Lower leg skin (tissue), 3 donors: ENCODE measurements around the gene POTEE.
"Not testable (repeated sequence)": the region's sequence is repeated elsewhere in the genome, so short reads cannot be mapped to it uniquely, and the experiment has no call there.

ENCODE experiments used
- CTCF ChIP-seq, 3 donors: fragments of 450-650 bp; IDR thresholded peaks; one replicate each; pipeline ENCODE4 v1.5.1; 2016; ENCODE audit warnings: antibody characterized with exemption in 3 of 3, mild to moderate bottlenecking in 3 of 3, moderate library complexity in 2 of 3
- POLR2A ChIP-seq, 2 donors: fragments of 450-650 bp; IDR thresholded peaks; one replicate each; pipeline ENCODE4 v1.6.1; 2016 to 2017; ENCODE audit warnings: antibody characterized with exemption in 2 of 2, mild to moderate bottlenecking in 1 of 2, moderate library complexity in 1 of 2

DNA sequence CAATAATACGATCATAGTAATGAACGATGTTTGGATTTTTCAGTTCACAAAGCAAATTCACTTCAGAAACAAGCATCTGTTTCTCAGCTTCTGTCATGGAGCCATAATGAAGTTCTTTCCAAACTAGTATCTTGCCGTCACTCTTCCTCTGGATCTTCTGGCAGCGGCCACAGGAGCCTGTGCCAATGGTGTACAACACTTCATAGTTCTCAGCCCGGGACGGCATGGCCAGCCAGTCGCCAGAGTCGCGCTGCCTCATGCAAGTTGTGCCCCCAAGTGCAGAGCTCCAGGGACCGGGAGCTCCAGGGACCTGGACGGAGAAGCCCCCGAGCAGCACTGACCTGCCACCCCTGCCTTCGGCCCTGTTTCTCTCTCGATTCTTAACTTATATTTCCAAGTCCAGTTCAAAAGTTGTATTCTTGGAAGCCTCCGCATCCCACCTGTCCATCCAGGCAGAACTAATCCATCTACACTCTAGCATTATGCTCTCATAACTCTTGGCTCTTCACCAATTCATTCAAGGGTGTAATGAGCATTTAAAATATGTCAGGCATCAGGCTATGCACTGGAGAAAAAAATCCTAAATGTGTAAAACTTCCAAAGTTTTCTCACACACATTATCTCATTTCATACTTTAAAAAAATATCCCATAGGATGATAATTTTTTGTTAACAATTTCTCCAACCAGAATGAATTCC is 30.5 kb upstream of the POTEE start:
- not testable (repeated sequence) for TF ChIP-seq CTCF, POLR2A (IDR thresholded peaks at IDR 0.05)
